CD14-positive monocyte (primary cell): ENCODE data around the gene DLGAP3. TPM values are rescaled to one million over a fixed set of nuclear protein-coding genes. Genes with fewer than 3 reads are reported as not detected.
A peak's percentile ranks its signal among the peaks of the same experiment; 100 is the strongest.

Experiments
- DNase-seq, 3 donors: peaks; one replicate each; pipeline ENCODE4 v3.0.0-alpha.2; 2011 to 2022
- H2AFZ ChIP-seq: 2 replicates; pipeline ENCODE4 v1.6.0; 2012; ENCODE audit warnings: mild to moderate bottlenecking, low read depth, low read length, inconsistent platforms; ENCODE audit not compliant: insufficient read depth, poor library complexity, severe bottlenecking
- H3K27ac ChIP-seq, 2 donors: 1 replicate in 1 of 2; 2 replicates in 1 of 2; pipeline ENCODE4 v1.5.1; 2012 to 2013; ENCODE audit warnings: low read length in 2 of 2, control low read depth in 1 of 2, inconsistent platforms in 1 of 2, low read depth in 1 of 2, mild to moderate bottlenecking in 1 of 2
- H3K27me3 ChIP-seq, 2 donors: one replicate each; pipeline versions ENCODE4 v1.6.0 to v1.6.1; 2011 to 2013; ENCODE audit warnings: low read length in 2 of 2; ENCODE audit not compliant: control insufficient read depth in 2 of 2, insufficient read depth in 2 of 2
- H3K36me3 ChIP-seq, 2 donors: replicated peaks in 1 of 2; 1 replicate in 1 of 2; 2 replicates in 1 of 2; pipeline versions ENCODE4 v1.5.1 to v1.6.1; 2012 to 2013; ENCODE audit warnings: low read length in 2 of 2, control low read depth in 1 of 2, inconsistent platforms in 1 of 2, mild to moderate bottlenecking in 1 of 2; ENCODE audit not compliant: insufficient read depth in 2 of 2, control insufficient read depth in 1 of 2
- H3K4me1 ChIP-seq, 2 donors: 1 replicate in 1 of 2; 2 replicates in 1 of 2; pipeline versions ENCODE4 v1.5.1 to v1.6.1; 2012 to 2013; ENCODE audit warnings: low read length in 2 of 2, control low read depth in 1 of 2, inconsistent platforms in 1 of 2, mild to moderate bottlenecking in 1 of 2, moderate library complexity in 1 of 2; ENCODE audit not compliant: insufficient read depth in 2 of 2, control insufficient read depth in 1 of 2
- H3K4me2 ChIP-seq: replicated peaks from 2 replicates; pipeline ENCODE3; 2012; ENCODE audit warnings: low read length, moderate library complexity, mild to moderate bottlenecking; ENCODE audit not compliant: poor library complexity, severe bottlenecking; ENCODE audit errors: extremely low read depth
- H3K4me3 ChIP-seq, 3 experiments: fragments of 200-600 bp in 1 of 3; sonication (generic) in 1 of 3; replicated peaks in 1 of 3; 1 replicate in 2 of 3; 2 replicates in 1 of 3; pipeline ENCODE4 v1.5.1; 2011 to 2013; ENCODE audit warnings: low read length in 3 of 3, mild to moderate bottlenecking in 3 of 3, control low read depth in 2 of 3, low read depth in 2 of 3, inconsistent platforms in 1 of 3, moderate library complexity in 1 of 3
- H3K79me2 ChIP-seq: 2 replicates; pipeline ENCODE4 v1.6.0; 2012; ENCODE audit warnings: mild to moderate bottlenecking, control low read depth, inconsistent platforms, low read length, moderate library complexity; ENCODE audit not compliant: insufficient read depth
- H3K9ac ChIP-seq: 2 replicates; pipeline ENCODE4 v1.6.0; 2017; ENCODE audit warnings: low read length, mild to moderate bottlenecking; ENCODE audit not compliant: insufficient read depth, poor library complexity, severe bottlenecking
- H3K9me3 ChIP-seq, 2 donors: replicated peaks in 1 of 2; 1 replicate in 1 of 2; 2 replicates in 1 of 2; pipeline versions ENCODE4 v1.5.1 to v1.6.1; 2012 to 2013; ENCODE audit warnings: low read length in 2 of 2, control low read depth in 1 of 2; ENCODE audit not compliant: control insufficient read depth in 1 of 2, insufficient read depth in 1 of 2
- H4K20me1 ChIP-seq: 2 replicates; pipeline ENCODE4 v1.6.0; 2012; ENCODE audit warnings: mild to moderate bottlenecking, low read length, control low read depth, moderate library complexity; ENCODE audit not compliant: insufficient read depth
- H3K27ac Mint-ChIP-seq, 7 donors: one replicate each; pipeline ENCODE4 v1.8.0; 2020; ENCODE audit warnings: mild to moderate bottlenecking in 7 of 7, mixed read lengths in 7 of 7, moderate library complexity in 6 of 7, inconsistent platforms in 2 of 7
- H3K27me3 Mint-ChIP-seq, 3 donors: one replicate each; pipeline ENCODE4 v1.8.0; 2021 to 2022; ENCODE audit warnings: low read depth in 3 of 3, mild to moderate bottlenecking in 3 of 3, mixed read lengths in 3 of 3, moderate library complexity in 3 of 3, inconsistent platforms in 1 of 3
- H3K36me3 Mint-ChIP-seq, 2 donors: one replicate each; pipeline ENCODE4 v1.8.0; 2020; ENCODE audit warnings: mixed read lengths in 2 of 2, inconsistent platforms in 1 of 2, mild to moderate bottlenecking in 1 of 2
- H3K4me1 Mint-ChIP-seq: one replicate; pipeline ENCODE4 v1.8.0; 2020; ENCODE audit warnings: mild to moderate bottlenecking, mixed read lengths
- H3K4me3 Mint-ChIP-seq, 2 donors: one replicate each; pipeline ENCODE4 v1.8.0; 2020; ENCODE audit warnings: mild to moderate bottlenecking in 2 of 2, mixed read lengths in 2 of 2, moderate library complexity in 1 of 2
- H3K9me3 Mint-ChIP-seq, 7 donors: one replicate each; pipeline ENCODE4 v1.8.0; 2020 to 2022; ENCODE audit warnings: mixed read lengths in 7 of 7, mild to moderate bottlenecking in 6 of 7, moderate library complexity in 6 of 7, inconsistent platforms in 2 of 7
- CTCF ChIP-seq: fragments of 200-600 bp; IDR thresholded peaks from one replicate; pipeline ENCODE4 v1.8.0; 2022; ENCODE audit warnings: antibody characterized with exemption, mild to moderate bottlenecking
- WGBS: methylation state at CpG from one replicate; pipeline ENCODE4 v1.1.5; 2013; ENCODE audit warnings: missing lambda C conversion rate; ENCODE audit not compliant: insufficient coverage; 5-methylcytosine and 5-hydroxymethylcytosine counted together
- intact Hi-C, 2 donors: fragments of 100-400 bp; cut with micrococcal nuclease; formaldehyde crosslinking; loops; one replicate each; pipeline versions ENCODE4 v1.15.0 to v1.15.1; 2023
- polyA plus RNA-seq, 3 donors: library from polyadenylated mRNA; depleted of rRNA in 1 of 3; unstranded in 2 of 3; stranded (reverse) in 1 of 3; fragments of 300-500 nt in 2 of 3; fragments of >200 nt in 1 of 3; fragmentation: Illumina TruSeq in 2 of 3; gene quantifications; 1 replicate in 2 of 3; 2 replicates in 1 of 3; pipeline ENCODE4 v1.2.3, GENCODE V29; 2012 to 2021

DLGAP3 gene
- polyA plus RNA-seq, 3 donors: 0.10 to 0.56 (median 0.16) TPM

DNA sequence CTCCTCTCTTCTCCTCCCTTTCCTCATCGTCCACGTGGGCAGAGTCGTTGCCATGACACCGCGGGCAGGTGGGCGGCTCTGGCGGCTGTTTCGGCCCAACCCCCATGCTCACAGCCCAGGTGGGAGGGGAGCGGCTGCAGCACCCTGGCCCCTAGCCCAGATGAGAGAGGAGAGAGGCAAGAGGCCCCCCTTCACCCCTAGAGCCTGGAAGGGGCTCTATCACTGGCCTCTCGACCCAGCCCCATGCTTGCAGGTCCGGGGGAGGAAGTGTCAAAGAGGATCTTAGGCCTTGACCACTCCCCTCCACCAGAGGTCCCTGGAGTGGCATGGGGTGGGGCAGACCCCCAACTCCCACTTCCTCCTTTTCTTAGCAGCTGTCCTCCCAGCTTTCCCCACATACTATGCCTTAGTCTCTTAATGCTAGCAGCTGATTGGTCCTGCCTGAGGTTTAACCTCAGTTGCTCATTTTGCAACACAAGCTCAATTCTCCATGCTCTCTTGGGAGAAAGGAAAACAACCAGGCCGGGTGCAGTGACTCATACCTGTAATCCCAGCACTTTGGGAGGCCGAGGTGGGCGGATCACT lies 10.4 kb downstream of the DLGAP3 start:
- peak overlapping the region in 1 of 3 experiments; percentile 44 for H3K4me3 ChIP-seq
- H3K27me3 ChIP-seq: peaks cover 2 to 22% of the 10 kb centered on the region in 2 donors
- peaks cover 19 to 20% of the 10 kb centered on the region in 2 donors for H3K4me1 ChIP-seq
- WGBS: 33% methylated on average over 3 of the region's 14 CpGs
- DNase-seq: peak; percentile 48 to 71 (median 50)
- no peaks in the 10 kb centered on the region for H3K79me2 ChIP-seq
- H3K27ac ChIP-seq: no peak overlapping the region
- Mint-ChIP-seq H3K4me3 (peak overlapping the region; percentile 61 to 66), H3K27ac (peak overlapping the region in 1 of 7 donors; percentile 5), H3K27me3 (peaks cover 2 to 17% (median 17%) of the 10 kb centered on the region in 3 donors), H3K36me3 (no peaks in the 10 kb centered on the region), H3K4me1 (peaks cover 21% of the 10 kb centered on the region), H3K9me3 (no peaks in the 10 kb centered on the region)
- H3K36me3 ChIP-seq: no peaks in the 10 kb centered on the region
- peak; percentile 32 for TF ChIP-seq CTCF
- H2AFZ ChIP-seq: peak overlapping the region; percentile 60
- no peaks in the 10 kb centered on the region for H3K9me3 ChIP-seq
- H4K20me1 ChIP-seq: no peaks in the 10 kb centered on the region
- H3K9ac ChIP-seq: no peak overlapping the region
- H3K4me2 ChIP-seq: peak overlapping the region; percentile 53
- intact Hi-C loops: no loop called here

DNA sequence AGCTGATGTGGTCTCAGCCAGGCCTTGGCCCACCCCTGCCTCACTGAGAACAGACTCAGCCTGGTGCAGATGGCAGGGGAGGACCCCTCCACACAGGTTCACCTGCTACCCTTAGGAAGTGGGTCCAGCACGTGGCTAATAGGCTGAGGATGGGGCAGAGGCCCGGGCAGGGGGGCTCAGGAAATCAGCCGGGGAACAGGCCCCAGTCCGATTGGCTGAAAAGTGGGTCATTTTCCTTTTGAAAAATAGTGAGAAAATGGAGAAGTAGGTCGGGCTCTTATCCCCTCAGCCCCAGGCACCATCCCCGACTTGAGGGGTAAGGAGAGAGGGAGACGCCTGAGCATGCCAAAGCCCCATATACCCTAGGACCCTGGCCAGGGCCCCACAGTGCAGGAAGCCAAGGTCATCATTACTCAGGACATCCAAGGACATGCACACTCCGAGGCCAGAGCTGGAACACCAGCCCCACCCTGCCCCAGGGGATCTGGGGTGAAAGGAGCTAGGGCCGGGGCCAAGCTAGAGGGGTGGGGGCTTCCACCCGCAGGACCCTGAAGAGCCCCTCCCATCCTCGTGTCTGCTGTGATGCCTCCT lies 11.0 kb downstream of the DLGAP3 start:
- Mint-ChIP-seq H3K36me3 (no peaks in the 10 kb centered on the region), H3K4me1 (peaks cover 21% of the 10 kb centered on the region), H3K9me3 (no peaks in the 10 kb centered on the region), H3K27ac (peak overlapping the region in 1 of 7 donors; percentile 31), H3K27me3 (peaks cover 2 to 16% (median 13%) of the 10 kb centered on the region in 3 donors), H3K4me3 (no peak overlapping the region)
- no peak overlapping the region for H3K27ac ChIP-seq
- H3K9ac ChIP-seq: no peak overlapping the region
- peak overlapping the region; percentile 60 for H2AFZ ChIP-seq
- intact Hi-C loops: no loop called here
- peak overlapping the region in 1 of 3 experiments; percentile 44 for H3K4me3 ChIP-seq
- DNase-seq: no peak
- no peak for TF ChIP-seq CTCF
- H3K4me1 ChIP-seq: peaks cover 19 to 20% of the 10 kb centered on the region in 2 donors
- 15% methylated on average over 6 of the region's 11 CpGs for WGBS
- no peaks in the 10 kb centered on the region for H3K9me3 ChIP-seq
- peak overlapping the region; percentile 53 for H3K4me2 ChIP-seq
- H3K79me2 ChIP-seq: no peaks in the 10 kb centered on the region
- H3K27me3 ChIP-seq: peaks cover 2 to 16% of the 10 kb centered on the region in 2 donors
- H4K20me1 ChIP-seq: no peaks in the 10 kb centered on the region
- no peaks in the 10 kb centered on the region for H3K36me3 ChIP-seq
